K562 (cell line): Measurements from ENCODE around the gene DGCR6L. TPM values are rescaled to one million over a fixed set of nuclear protein-coding genes. Genes with fewer than 3 reads are reported as not detected.

Experiments used
- C11orf30 ChIP-seq: fragments of 450-650 bp; IDR thresholded peaks from 2 replicates; pipeline ENCODE4 v1.6.1; 2016; ENCODE audit warnings: low read depth, mild to moderate bottlenecking
- EGR1 ChIP-seq: fragments of 450-650 bp; conservative IDR thresholded peaks from 2 replicates; pipeline ENCODE4 v1.6.1; 2017; ENCODE audit warnings: mild to moderate bottlenecking
- GATA2 ChIP-seq: sonication (generic); formaldehyde crosslinking; IDR thresholded peaks from 2 replicates; pipeline ENCODE4 v1.4.0; 2020; ENCODE audit warnings: mild to moderate bottlenecking, missing genetic modification reagents
- HCFC1 ChIP-seq: IDR thresholded peaks from 2 replicates; pipeline ENCODE4 v1.6.1; 2012; ENCODE audit warnings: low read depth, low read length, improper control_type of control experiment
- JUND ChIP-seq, 2 experiments: IDR thresholded peaks; 2 replicates in 1 of 2; 3 replicates in 1 of 2; pipeline ENCODE4 v1.6.1; 2011; ENCODE audit warnings: borderline replicate concordance in 2 of 2, low read depth in 2 of 2, low read length in 2 of 2, improper control_type of control experiment in 1 of 2, missing biosample characterization in 1 of 2, missing genetic modification characterization in 1 of 2, missing genetic modification reagents in 1 of 2
- NR2C1 ChIP-seq, 2 experiments: fragments of 450-650 bp; IDR thresholded peaks; 2 replicates each; pipeline ENCODE4 v1.6.1; 2017; ENCODE audit warnings: mild to moderate bottlenecking in 2 of 2, antibody characterized with exemption in 1 of 2, inconsistent platforms in 1 of 2, missing compliant biosample characterization in 1 of 2, missing genetic modification characterization in 1 of 2
- SRSF1 ChIP-seq: fragments of 200-400 bp; formaldehyde crosslinking; IDR thresholded peaks from 2 replicates; pipeline ENCODE4 v1.6.1; 2017; ENCODE audit warnings: mild to moderate bottlenecking, low read depth, low read length, moderate library complexity
- ZFP36 ChIP-seq: fragments of 150-350 bp; IDR thresholded peaks from 2 replicates; pipeline ENCODE4 v1.6.1; 2018; ENCODE audit warnings: low read length, low read depth; ENCODE audit not compliant: partially characterized antibody
- ZNF143 ChIP-seq: sonication (generic); formaldehyde crosslinking; IDR thresholded peaks from 2 replicates; pipeline ENCODE4 v1.9.0; 2022; ENCODE audit warnings: mild to moderate bottlenecking, missing genetic modification reagents
- ZNF184 ChIP-seq: sonication (generic); formaldehyde crosslinking; IDR thresholded peaks from 2 replicates; pipeline ENCODE4 v1.5.0; 2020; ENCODE audit warnings: missing genetic modification reagents
- ZNF263 ChIP-seq: sonication (generic); formaldehyde crosslinking; IDR thresholded peaks from 2 replicates; pipeline ENCODE4 v1.8.0; 2022; ENCODE audit warnings: mild to moderate bottlenecking, missing genetic modification reagents, borderline replicate concordance
- ZNF384 ChIP-seq: IDR thresholded peaks from 2 replicates; pipeline ENCODE4 v1.6.1; 2012; ENCODE audit warnings: low read depth, low read length, improper control_type of control experiment
- ZNF764 ChIP-seq: fragments of 250-450 bp; sonication (Bioruptor Pico); IDR thresholded peaks from 2 replicates; pipeline ENCODE4 v1.4.0; 2020; ENCODE audit warnings: low read depth, mild to moderate bottlenecking, moderate library complexity
- polyA plus RNA-seq, 8 experiments: library from polyadenylated mRNA; depleted of rRNA in 4 of 8; stranded (reverse) in 5 of 8; unstranded in 3 of 8; fragments of >200 nt; fragmentation: Nextera tagmentation in 2 of 8; fragmentation: Illumina TruSeq in 1 of 8; extraction: Ambion mirVana in 2 of 8; extraction: Trizol in 1 of 8; gene quantifications; 2 replicates each; pipeline versions ENCODE4 v1.2.1 to v1.2.3, GENCODE V29; 2011 to 2014; ENCODE audit warnings: inconsistent platforms in 1 of 8, missing spikeins in 1 of 8
- total RNA-seq, 7 experiments: library from RNA; depleted of rRNA in 6 of 7; stranded (reverse); fragments of >200 nt in 6 of 7; fragmentation: Illumina TruSeq in 2 of 7; extraction: Trizol in 2 of 7; gene quantifications; 2 replicates each; pipeline versions ENCODE4 v1.2.1 to v1.2.3, GENCODE V29; 2011 to 2021; ENCODE audit warnings: low replicate concordance in 1 of 7
- TF ChIP-seq, protein P1 (sequence below), 2 experiments: fragments of 450-650 bp in 1 of 2; sonication (generic) in 1 of 2; formaldehyde crosslinking in 1 of 2; IDR thresholded peaks; 2 replicates each; pipeline versions ENCODE4 v1.7.1 to v1.9.0; 2016 to 2022; ENCODE audit warnings: inconsistent platforms in 1 of 2, mild to moderate bottlenecking in 1 of 2, missing genetic modification reagents in 1 of 2
- TF ChIP-seq, protein P2 (sequence below): sonication (generic); formaldehyde crosslinking; IDR thresholded peaks from 2 replicates; pipeline ENCODE4 v1.8.1; 2022; ENCODE audit warnings: missing genetic modification reagents

DGCR6L gene
- total and polyA plus RNA-seq, 9 of the 15 experiments (the other 6 are each of a cell fraction or from before 2014, with no cell fraction given), result 3.6 to 151 (median 51.0) TPM

DNA sequence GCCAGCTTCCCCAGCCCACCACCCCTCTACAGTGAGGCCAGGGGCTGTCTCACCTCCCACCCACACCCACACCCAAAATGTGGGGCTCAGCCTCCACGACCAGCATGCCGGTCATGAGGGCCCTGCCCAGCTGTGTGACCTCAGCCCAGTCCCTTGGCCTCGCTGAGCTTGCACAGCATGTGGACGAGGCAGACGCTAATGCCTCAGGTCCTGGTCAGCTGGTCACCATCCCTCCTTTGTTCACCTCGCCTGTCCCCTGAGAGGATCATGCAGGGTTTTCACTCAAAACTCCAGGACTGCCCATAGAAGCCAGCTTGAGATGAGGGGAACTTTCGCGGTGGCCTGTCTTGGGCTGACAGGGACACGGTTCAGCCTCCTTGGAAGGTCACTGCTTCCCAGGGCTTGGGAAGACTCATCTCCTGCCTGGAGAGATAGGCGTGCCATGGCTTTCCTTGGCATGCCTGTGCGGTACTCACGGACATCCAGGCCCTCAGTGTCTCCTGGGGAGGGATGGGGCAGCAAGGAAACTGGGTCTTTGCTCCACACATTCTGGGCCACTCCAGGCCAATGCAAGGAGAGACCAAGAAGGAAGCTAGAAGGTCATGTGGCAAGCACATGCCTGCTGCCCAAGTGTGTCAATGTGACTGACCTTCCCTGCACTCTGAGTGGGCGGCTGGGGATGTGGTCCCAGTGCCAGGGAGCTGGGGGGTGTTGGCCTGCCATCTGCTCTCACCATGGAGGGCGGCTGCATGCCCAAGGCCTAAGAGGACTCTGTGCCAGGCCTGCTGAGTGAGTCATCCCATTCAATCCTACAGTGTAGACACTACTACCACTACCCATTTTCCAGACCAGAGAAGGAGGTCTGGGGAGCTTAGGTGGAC is 48.5 kb downstream of the DGCR6L start (continued):
- TF ChIP-seq, protein P1, sequence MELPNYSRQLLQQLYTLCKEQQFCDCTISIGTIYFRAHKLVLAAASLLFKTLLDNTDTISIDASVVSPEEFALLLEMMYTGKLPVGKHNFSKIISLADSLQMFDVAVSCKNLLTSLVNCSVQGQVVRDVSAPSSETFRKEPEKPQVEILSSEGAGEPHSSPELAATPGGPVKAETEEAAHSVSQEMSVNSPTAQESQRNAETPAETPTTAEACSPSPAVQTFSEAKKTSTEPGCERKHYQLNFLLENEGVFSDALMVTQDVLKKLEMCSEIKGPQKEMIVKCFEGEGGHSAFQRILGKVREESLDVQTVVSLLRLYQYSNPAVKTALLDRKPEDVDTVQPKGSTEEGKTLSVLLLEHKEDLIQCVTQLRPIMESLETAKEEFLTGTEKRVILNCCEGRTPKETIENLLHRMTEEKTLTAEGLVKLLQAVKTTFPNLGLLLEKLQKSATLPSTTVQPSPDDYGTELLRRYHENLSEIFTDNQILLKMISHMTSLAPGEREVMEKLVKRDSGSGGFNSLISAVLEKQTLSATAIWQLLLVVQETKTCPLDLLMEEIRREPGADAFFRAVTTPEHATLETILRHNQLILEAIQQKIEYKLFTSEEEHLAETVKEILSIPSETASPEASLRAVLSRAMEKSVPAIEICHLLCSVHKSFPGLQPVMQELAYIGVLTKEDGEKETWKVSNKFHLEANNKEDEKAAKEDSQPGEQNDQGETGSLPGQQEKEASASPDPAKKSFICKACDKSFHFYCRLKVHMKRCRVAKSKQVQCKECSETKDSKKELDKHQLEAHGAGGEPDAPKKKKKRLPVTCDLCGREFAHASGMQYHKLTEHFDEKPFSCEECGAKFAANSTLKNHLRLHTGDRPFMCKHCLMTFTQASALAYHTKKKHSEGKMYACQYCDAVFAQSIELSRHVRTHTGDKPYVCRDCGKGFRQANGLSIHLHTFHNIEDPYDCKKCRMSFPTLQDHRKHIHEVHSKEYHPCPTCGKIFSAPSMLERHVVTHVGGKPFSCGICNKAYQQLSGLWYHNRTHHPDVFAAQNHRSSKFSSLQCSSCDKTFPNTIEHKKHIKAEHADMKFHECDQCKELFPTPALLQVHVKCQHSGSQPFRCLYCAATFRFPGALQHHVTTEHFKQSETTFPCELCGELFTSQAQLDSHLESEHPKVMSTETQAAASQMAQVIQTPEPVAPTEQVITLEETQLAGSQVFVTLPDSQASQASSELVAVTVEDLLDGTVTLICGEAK (IDR thresholded peaks at IDR 0.05), result no peak
- TF ChIP-seq, protein P1 (CRISPR knock-in tag; IDR thresholded peaks at IDR 0.05), result no peak; the same call in 1 of the 2 replicates
- no peak for TF ChIP-seq ZNF263 (CRISPR knock-in tag)
- TF ChIP-seq HCFC1, result no peak
- TF ChIP-seq ZNF184, result peak; percentile 56
- TF ChIP-seq GATA2 (CRISPR knock-in tag), result no peak
- peak; percentile 54; the same call in 1 of the 2 replicates for TF ChIP-seq ZNF764 (CRISPR knock-in tag)
- no peak for TF ChIP-seq EGR1
- TF ChIP-seq JUND (IDR thresholded peaks at IDR 0.05; ENCODE audit: borderline replicate concordance, low read depth, low read length), result no peak
- no peak for TF ChIP-seq JUND (tag; IDR thresholded peaks at IDR 0.05; ENCODE audit: borderline replicate concordance, low read depth, low read length)
- TF ChIP-seq ZNF384, result no peak
- TF ChIP-seq ZNF143 (CRISPR knock-in tag), result peak; percentile 43; the same call in 1 of the 2 replicates
- TF ChIP-seq, protein P2, sequence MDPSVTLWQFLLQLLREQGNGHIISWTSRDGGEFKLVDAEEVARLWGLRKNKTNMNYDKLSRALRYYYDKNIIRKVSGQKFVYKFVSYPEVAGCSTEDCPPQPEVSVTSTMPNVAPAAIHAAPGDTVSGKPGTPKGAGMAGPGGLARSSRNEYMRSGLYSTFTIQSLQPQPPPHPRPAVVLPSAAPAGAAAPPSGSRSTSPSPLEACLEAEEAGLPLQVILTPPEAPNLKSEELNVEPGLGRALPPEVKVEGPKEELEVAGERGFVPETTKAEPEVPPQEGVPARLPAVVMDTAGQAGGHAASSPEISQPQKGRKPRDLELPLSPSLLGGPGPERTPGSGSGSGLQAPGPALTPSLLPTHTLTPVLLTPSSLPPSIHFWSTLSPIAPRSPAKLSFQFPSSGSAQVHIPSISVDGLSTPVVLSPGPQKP, result no peak
- no peak for TF ChIP-seq NR2C1 (IDR thresholded peaks at IDR 0.05)
- no peak for TF ChIP-seq NR2C1 (tag; IDR thresholded peaks at IDR 0.05)
- TF ChIP-seq SRSF1, result no peak
- peak; percentile 60 for TF ChIP-seq ZFP36
- no peak for TF ChIP-seq C11orf30
